Epidermal melanocyte (primary cell): ENCODE data around the gene NRG4.
"Not testable (repeated sequence)": the region's sequence is repeated elsewhere in the genome, so short reads cannot be mapped to it uniquely, and the experiment has no call there.

Experiments
- DNase-seq: peaks from one replicate; pipeline ENCODE4 v3.0.0; 2011; ENCODE audit warnings: low spot score; ENCODE audit not compliant: insufficient read length

NRG4 gene

DNA sequence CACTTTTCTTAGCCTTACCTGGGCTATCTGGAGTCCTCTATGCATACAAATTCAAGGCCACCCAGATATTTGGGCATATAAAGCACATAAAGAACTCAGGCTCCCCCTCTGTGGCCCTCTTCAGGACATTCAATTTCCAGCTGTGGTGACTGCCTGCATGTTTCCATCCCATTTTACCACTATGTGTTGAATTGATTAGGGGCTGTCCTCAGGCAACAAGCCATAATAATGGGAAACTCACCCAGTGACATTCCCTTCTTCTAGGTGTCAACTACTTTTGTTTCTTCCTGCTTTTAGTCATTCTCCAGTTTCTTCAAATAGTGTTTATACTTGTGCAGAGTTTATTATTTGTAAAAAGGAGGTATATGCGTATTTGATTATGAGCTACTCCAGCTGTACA lies 18.0 kb downstream of the NRG4 start:
- no peak for DNase-seq

DNA sequence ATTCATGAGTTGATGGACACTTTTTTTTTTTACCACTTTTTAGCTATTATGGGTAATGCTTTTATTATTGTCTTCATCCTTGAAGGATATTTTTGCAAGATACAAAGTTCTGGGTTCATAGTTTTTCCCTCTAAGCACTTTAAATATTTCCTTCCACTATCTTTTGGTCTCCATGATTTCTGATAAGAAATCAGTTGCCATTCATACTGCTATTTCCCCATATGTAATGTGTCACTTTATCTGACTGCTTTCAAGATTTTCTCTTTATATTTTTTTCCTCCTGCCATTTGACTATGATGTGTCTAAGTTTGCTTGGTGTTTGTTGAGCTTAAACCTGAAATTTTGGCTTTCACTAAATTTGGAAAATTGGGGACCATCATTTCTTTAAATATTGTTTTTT lies 19.3 kb downstream of the NRG4 start:
- DNase-seq: no peak

- DNase-seq: no peak
Observed at GRCh38 chr15:75989875-75990274, 22.3 kb downstream of the NRG4 start.

GRCh38 chr15:75989045-75989444 lies 23.2 kb downstream of the NRG4 start:
- no peak for DNase-seq

- no peak for DNase-seq
Observed at GRCh38 chr15:75985971-75986370, 26.3 kb downstream of the NRG4 start.

GRCh38 chr15:75984706-75985105 lies 27.5 kb downstream of the NRG4 start:
- DNase-seq: not testable (repeated sequence)

DNA sequence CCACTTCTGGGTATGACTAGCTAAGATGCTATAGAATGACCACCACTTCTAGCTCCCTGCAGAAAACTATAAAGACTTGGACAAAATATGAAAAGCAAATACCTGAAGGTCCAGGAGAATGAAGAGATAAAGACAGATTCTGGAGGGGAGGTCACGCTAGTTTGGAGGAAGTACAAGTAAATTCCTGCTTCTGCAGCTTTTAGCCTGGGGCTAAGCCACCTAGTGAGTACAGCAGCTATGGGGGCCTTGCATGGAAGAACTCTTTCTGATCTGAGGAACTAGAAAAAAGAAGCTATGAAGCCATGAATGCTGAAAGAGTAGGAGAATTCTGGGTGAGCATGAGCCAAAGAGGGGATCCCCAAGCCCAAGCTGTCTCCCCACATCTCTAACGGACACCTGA lies 29.8 kb downstream of the NRG4 start:
- DNase-seq: no peak

DNA sequence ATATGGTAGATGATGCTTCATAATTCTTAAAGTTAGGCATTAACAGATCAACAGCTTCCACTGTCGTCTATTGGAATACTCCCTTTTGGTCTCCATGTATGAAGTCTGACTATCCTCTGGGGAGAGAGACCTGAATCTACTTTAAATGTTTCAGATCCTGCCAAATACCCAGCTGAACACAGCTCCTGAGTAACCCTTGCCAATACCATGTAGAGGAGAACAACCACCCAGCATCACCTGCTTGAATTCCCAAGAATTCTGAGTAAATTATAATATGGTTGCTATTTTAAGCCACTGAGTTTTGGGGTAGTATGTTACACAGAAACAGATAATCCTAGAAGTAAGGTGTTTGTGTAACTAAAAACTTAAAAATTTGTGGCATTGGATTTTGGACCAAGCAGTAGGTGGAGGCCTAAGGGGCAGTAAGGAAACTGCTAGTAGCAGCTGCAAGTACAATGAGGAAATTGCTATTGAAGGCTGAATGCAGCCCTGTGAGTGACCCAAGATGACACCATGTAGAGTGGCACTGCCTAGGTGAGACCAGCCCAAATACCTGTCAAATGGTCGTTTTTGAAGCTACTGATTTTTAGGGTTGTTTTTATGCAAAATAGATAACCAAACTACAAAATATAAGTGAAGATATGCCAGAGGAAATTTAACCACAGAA lies 30.9 kb downstream of the NRG4 start:
- DNase-seq: no peak

DNA sequence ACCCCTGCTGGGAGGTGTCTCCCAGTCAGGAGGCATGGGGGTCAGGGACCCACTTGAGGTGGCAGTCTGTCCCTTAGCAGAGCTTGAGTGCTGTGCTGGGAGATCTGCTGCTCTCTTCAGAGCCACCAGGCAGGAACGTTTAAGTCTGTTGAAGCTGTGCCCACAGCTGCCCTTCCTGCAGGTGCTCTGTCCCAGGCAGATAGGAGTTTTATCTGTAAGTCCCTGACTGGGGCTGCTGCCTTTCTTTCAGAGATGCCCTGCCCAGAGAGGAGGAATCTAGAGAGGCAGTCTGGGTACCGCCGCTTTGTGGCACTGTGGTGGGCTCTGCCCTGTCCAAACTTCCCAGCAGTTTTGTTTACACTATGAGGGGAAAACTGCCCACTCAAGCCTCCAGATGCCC lies 35.5 kb downstream of the NRG4 start:
- not testable (repeated sequence) for DNase-seq

DNA sequence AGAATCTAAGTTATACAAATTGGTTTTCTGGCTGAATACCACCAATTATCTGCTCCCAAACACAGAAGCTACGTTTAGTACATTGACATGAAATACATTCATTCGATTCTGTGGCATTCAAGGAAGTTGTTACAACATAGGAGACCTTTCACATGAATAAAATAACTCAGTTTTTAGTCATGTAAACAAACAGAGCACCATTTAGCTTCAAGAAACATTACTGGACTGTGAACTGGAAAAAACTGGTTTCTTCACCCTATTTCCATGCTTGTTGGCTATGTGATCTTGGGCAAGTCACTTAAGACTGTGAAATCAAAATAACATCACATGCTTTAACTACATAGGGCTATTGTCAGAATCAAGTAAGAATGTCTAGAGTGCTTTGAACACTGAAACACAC lies 46.2 kb downstream of the NRG4 start:
- DNase-seq: no peak

DNA sequence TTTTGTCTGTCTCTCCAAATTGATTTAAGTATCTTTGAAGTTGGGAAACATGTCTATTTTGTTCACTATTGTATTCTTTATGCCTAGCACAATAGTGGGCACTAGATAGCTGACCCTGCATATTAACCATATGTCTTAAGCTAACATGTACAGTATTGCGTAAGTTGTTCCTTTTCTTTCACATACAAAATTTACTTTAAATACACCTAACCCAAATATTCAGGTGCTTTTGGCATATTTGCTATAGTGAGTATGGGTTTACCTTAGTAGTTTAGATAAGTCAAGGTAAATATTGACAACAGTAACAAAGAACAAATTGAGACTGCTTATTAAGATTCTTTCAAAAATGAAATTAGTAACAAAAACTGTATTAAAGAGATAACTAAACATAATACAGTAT lies 50.9 kb downstream of the NRG4 start:
- no peak for DNase-seq

GRCh38 chr15:75955720-75956119 lies 56.5 kb downstream of the NRG4 start:
- DNase-seq: no peak

DNA sequence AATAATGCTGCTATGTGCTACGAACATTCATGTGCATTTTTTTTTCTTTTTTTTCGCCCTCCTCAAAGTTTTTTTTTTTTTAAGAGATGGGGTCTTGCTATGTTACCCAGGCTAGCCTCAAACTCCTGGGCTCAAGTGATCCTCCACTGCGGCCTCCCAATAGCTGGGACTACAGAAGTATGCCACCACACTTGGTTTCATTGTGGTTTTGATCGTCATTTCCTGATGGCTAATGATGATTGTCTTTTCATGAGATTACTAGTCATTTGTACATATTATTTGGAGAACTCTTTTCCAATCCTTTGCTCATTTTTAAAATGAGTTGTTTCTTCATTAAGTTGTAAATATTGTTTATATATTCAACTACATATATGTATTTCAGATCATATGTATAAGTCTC lies 59.7 kb downstream of the NRG4 start:
- no peak for DNase-seq

- no peak for DNase-seq
Observed at GRCh38 chr15:75948761-75949296, 63.4 kb downstream of the NRG4 start.

GRCh38 chr15:75947092-75947491 lies 65.1 kb downstream of the NRG4 start:
- no peak for DNase-seq

DNA sequence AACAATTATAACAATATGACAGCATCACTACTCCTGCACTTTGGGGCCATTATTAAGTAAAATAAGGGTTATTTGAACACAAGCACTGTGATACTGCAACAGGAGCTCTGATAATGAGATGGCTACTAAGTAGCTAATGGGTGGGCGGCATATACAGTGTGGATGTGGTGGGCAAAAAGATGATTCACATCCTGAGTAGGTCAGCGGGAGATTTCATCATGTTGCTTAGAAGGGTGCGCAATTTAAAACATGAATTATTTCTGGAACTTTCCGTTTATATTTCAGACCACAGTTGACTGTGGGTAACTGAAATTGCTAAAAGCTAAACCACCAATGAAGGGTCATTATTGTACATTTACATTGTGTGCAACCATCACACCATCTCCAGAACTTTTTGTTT lies 66.3 kb downstream of the NRG4 start:
- DNase-seq: no peak

GRCh38 chr15:75943713-75944215 lies 68.5 kb downstream of the NRG4 start:
- no peak for DNase-seq

DNA sequence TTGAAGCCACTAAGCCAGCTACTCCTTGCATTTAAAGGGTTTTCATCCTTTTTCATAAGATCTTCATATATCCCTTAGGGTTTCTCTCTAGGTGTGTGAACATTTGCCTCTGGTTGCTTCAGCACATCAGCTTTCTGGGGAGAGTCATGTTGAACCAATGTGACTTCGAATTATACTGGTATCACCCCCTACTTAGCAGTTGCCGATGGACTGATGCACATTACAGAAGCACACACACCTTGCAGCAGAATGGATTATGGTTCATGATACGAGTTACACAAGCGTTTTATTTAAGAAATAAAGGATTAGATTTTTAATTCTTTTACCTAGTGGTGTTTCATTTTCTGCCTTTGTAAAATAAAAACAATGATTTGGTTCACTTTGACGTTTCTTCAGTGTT lies 69.0 kb downstream of the NRG4 start:
- DNase-seq: no peak

- no peak for DNase-seq
Observed at GRCh38 chr15:75942464-75942863, 69.8 kb downstream of the NRG4 start.

- DNase-seq: no peak
Observed at GRCh38 chr15:75930866-75931265, 81.4 kb downstream of the NRG4 start.

DNA sequence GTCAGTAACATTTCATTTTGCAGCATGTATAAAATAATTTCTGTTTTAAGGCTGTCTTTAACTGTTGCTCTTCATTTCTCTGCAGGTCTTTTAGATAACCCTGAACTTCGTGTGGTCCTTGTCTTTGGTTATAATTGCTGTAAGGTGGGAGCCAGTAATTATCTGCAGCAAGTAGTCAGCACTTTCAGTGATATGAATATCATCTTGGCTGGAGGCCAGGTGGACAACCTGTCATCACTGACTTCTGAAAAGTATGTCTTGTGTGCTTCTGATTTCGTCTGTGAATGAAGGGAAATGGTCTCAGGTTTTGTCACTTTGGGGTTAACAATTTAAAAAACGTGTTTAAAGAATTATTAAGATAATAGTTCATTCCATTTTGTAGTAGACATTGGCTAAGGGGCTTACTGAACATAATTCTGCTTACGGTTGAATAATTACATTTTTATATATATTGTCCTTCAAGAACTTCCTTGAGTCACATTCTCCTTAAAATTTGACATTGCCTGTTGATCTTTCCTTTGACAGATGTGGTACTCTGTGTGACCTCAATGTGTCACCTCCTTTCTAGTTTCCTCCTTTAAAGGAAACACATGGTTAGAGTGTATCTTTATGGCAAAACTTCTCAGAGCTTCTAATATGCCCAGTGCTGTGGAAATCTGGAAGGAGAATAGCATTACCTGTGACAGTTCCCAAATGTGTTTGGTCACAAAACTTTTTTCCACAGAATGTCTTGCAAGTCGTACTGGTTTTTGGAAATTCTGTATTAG lies 82.2 kb downstream of the NRG4 start:
- no peak for DNase-seq

DNA sequence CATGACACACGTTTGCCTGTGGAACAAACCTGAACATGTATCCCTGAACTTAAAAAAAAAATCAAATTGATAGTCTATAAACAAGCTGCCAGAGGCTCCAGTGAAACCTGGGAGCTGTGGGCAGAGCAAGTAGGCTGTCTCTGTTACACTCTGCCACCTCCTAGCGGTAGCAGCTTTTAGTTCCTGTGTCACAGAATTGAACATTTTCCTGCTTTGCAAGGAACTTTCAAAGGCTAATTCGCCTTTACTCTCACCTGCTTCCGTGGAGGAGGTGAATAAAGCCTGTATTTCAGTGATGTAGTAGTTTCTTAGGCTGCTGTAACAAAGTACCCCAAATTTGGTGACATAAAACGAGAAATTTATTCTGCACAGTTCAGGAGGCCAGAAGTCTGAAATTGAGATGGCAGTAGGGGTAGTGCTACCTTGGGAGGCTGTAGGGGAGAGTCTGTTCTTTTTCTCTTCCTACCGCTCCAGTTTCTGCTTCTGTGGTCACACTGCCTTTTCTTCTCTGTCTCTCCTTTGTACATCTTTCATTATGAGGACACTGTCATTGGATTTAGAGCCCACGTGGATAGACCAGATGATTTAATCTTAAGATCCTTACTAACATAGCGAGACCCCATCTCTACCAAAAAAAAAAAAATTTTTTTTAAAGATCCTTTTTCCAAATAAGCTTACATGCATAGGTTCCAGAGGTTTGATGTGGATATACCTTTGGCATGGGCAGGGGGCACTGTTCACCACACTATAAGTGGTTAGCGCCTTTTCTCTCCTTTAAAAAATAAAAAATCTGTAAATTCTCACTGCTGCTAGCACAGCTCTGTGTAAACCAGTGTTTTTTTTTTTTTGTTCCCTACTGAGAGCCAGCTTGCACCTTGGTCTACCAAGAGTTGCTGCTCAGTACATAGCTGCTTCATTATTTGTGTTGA lies 83.3 kb downstream of the NRG4 start:
- DNase-seq: no peak
